ENCODE measurements around the gene DCLRE1B. TPM values are rescaled to one million over a fixed set of nuclear protein-coding genes. Genes with fewer than 3 reads are reported as not detected.

Gene DCLRE1B
- total and polyA plus RNA-seq, 5 donors from 2014 or later, result 2.2 to 7.0 (median 5.7) TPM

DNA sequence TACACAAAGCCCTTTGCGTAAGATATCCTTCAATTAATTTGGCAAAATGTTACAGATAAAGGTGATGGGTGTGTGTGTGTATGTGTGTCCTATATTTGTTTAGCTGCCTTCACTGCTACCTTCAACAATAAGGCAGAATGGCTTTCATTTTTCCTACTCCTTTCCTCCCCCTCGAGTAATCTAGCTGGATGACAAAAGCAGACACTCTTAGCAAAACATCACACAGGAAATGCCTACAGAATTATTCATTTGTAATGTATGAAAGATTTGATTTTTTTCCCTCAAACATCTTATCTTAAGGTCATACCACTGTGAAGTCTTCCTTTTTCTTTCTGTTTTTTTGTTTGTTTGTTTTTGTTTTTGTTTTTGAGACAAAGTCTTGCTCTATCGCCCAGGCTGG lies 44.2 kb upstream of the DCLRE1B start:
- Histone ChIP-seq H3K27ac (ENCODE audit: insufficient read depth, low read length, poor library complexity, severe bottlenecking) (no peak overlapping the region), H3K27me3 (ENCODE audit: control insufficient read depth, insufficient read depth, low read length) (no peaks in the 10 kb centered on the region), H3K36me3 (ENCODE audit: control insufficient read depth, insufficient read depth, low read length) (peaks cover 39% of the 10 kb centered on the region), H3K9me3 (ENCODE audit: control insufficient read depth in 2 of 2, low read length in 2 of 2) (no peaks in the 10 kb centered on the region), H3K4me3 (ENCODE audit: low read depth, low read length) (no peak overlapping the region), H3K4me1 (ENCODE audit: control insufficient read depth, insufficient read depth, low read length, poor library complexity, severe bottlenecking) (peaks cover 26% of the 10 kb centered on the region)
- DNase-seq (no peak), ATAC-seq (ENCODE audit: low read depth in 2 of 2) (no peak)
- peak overlapping the region in 1 of 4 donors; percentile 57 for H3K4me3 Mint-ChIP-seq
- peaks cover 29% of the 10 kb centered on the region for H3K36me3 Mint-ChIP-seq
- peak overlapping the region; percentile 24 to 50 (median 43) for H3K27ac Mint-ChIP-seq
- peaks cover 41 to 61% (median 50%) of the 10 kb centered on the region in 4 donors for H3K4me1 Mint-ChIP-seq
- no peaks in the 10 kb centered on the region for H3K9me3 Mint-ChIP-seq
- H3K27me3 Mint-ChIP-seq, result no peaks in the 10 kb centered on the region

DNA sequence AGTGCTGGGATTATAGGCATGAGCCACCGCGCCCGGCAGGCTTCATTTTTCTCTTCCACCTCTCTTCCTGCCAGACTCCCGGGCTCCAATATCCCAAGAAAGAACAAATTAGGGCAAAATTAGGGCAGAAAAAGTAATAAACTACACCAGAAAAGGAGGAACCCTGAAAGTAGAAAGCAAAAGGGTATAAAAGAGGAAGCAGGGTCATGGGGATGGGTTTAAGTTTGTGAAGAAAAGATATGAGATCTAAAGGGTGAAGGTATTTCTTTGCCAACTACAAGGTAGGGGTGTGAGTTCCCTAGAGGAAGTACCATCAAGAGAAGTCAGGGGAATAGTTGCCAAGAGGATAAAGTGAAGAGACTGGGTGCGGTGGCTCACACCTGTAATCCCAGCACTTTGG lies 43.5 kb upstream of the DCLRE1B start:
- no peaks in the 10 kb centered on the region for H3K9me3 Mint-ChIP-seq
- no peaks in the 10 kb centered on the region for H3K27me3 Mint-ChIP-seq
- no peaks in the 10 kb centered on the region for H3K27me3 ChIP-seq (ENCODE audit: control insufficient read depth, insufficient read depth, low read length)
- H3K4me1 Mint-ChIP-seq, result peaks cover 42 to 64% (median 51%) of the 10 kb centered on the region in 4 donors
- ATAC-seq (ENCODE audit: low read depth in 2 of 2) (no peak), DNase-seq (no peak)
- peak overlapping the region in 1 of 4 donors; percentile 61 for H3K4me3 Mint-ChIP-seq
- H3K27ac ChIP-seq (ENCODE audit: insufficient read depth, low read length, poor library complexity, severe bottlenecking), result no peak overlapping the region
- H3K4me3 ChIP-seq (ENCODE audit: low read depth, low read length), result no peak overlapping the region
- H3K36me3 ChIP-seq (ENCODE audit: control insufficient read depth, insufficient read depth, low read length), result peaks cover 31% of the 10 kb centered on the region
- H3K4me1 ChIP-seq (ENCODE audit: control insufficient read depth, insufficient read depth, low read length, poor library complexity, severe bottlenecking), result peaks cover 26% of the 10 kb centered on the region
- peak overlapping the region in 1 of 3 donors; percentile 84 for H3K27ac Mint-ChIP-seq
- no peaks in the 10 kb centered on the region for H3K9me3 ChIP-seq (ENCODE audit: control insufficient read depth in 2 of 2, low read length in 2 of 2)
- H3K36me3 Mint-ChIP-seq, result peaks cover 22% of the 10 kb centered on the region

DNA sequence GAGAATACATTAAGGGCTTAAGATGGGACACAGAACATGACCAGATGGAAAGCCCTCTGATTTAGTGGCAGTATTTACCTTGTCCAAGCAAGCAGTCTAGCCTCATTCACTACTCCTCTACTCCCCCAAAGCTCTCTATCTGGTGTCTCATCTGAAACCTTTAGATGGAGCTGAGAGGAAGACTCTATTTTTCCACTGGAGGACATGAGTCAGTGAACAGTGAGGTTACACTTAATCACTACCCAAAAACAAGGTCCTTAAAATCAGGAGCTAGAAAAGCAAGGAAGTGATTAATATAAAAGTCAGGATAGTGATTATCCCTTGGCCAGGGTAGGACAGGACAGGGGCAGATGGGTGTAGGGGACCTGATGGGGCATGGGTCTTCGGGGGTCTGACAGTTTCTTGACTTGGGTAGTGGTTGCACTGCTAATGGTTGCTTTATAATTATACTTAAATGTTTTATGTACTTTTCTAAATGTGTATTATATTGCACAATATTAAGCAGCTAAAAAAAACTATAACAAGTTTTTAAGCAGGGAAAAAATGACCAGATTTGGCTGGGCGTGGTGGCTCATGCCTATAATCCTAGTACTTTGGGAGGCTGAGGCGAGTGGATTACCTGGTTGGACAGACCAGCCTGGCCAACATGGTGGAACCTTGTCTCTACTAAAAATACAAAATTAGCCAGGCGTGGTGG lies 36.6 kb upstream of the DCLRE1B start:
- no peaks in the 10 kb centered on the region for H3K27me3 Mint-ChIP-seq
- peaks cover 38 to 80% (median 60%) of the 10 kb centered on the region in 4 donors for H3K4me1 Mint-ChIP-seq
- Histone ChIP-seq H3K4me3 (ENCODE audit: low read depth, low read length) (peak overlapping the region; percentile 96), H3K4me1 (ENCODE audit: control insufficient read depth, insufficient read depth, low read length, poor library complexity, severe bottlenecking) (peaks cover 72% of the 10 kb centered on the region), H3K27me3 (ENCODE audit: control insufficient read depth, insufficient read depth, low read length) (no peaks in the 10 kb centered on the region), H3K27ac (ENCODE audit: insufficient read depth, low read length, poor library complexity, severe bottlenecking) (peak overlapping the region; percentile 29), H3K36me3 (ENCODE audit: control insufficient read depth, insufficient read depth, low read length) (peaks cover 8% of the 10 kb centered on the region), H3K9me3 (ENCODE audit: control insufficient read depth in 2 of 2, low read length in 2 of 2) (no peaks in the 10 kb centered on the region)
- ATAC-seq (ENCODE audit: low read depth in 2 of 2) (no peak), DNase-seq (no peak)
- H3K27ac Mint-ChIP-seq, result peak overlapping the region; percentile 71 to 96 (median 91)
- peaks cover 0 to 2% (median 0%) of the 10 kb centered on the region in 7 donors for H3K9me3 Mint-ChIP-seq
- peaks cover 9% of the 10 kb centered on the region for H3K36me3 Mint-ChIP-seq
- H3K4me3 Mint-ChIP-seq, result peak overlapping the region; percentile 87 to 93 (median 90)

DNA sequence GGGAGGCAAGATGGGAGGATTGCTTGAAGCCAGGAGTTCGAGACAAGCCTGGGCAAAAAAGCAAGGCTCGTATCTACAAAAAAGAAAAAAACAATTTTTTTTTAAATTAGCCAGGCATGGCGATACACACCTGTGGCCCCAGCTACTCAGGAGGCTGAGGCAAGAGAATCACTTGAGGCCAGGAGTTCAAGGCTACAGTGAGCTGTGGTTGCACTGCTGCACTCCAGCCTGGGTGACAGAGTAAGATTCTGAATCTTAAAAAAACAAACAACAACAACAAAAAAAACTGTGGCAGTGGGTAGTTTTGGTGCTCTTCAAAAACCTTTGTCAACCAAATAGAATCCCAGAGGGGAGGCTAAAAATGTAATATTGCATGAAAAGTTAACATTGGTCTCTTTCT lies 34.3 kb upstream of the DCLRE1B start:
- Mint-ChIP-seq H3K36me3 (peaks cover 9% of the 10 kb centered on the region), H3K9me3 (peaks cover 0 to 2% (median 0%) of the 10 kb centered on the region in 7 donors), H3K4me1 (peaks cover 40 to 80% (median 64%) of the 10 kb centered on the region in 4 donors), H3K27me3 (no peaks in the 10 kb centered on the region), H3K27ac (peak overlapping the region; percentile 69 to 96 (median 91)), H3K4me3 (peak overlapping the region; percentile 87 to 93 (median 90))
- no peak for ATAC-seq (ENCODE audit: low read depth in 2 of 2)
- Histone ChIP-seq H3K27ac (ENCODE audit: insufficient read depth, low read length, poor library complexity, severe bottlenecking) (peak overlapping the region; percentile 94), H3K4me3 (ENCODE audit: low read depth, low read length) (peak overlapping the region; percentile 96), H3K4me1 (ENCODE audit: control insufficient read depth, insufficient read depth, low read length, poor library complexity, severe bottlenecking) (peaks cover 85% of the 10 kb centered on the region), H3K27me3 (ENCODE audit: control insufficient read depth, insufficient read depth, low read length) (no peaks in the 10 kb centered on the region), H3K9me3 (ENCODE audit: control insufficient read depth in 2 of 2, low read length in 2 of 2) (no peaks in the 10 kb centered on the region), H3K36me3 (ENCODE audit: control insufficient read depth, insufficient read depth, low read length) (peaks cover 4% of the 10 kb centered on the region)
- DNase-seq, result peak in 1 of 3 donors; percentile 54

DNA sequence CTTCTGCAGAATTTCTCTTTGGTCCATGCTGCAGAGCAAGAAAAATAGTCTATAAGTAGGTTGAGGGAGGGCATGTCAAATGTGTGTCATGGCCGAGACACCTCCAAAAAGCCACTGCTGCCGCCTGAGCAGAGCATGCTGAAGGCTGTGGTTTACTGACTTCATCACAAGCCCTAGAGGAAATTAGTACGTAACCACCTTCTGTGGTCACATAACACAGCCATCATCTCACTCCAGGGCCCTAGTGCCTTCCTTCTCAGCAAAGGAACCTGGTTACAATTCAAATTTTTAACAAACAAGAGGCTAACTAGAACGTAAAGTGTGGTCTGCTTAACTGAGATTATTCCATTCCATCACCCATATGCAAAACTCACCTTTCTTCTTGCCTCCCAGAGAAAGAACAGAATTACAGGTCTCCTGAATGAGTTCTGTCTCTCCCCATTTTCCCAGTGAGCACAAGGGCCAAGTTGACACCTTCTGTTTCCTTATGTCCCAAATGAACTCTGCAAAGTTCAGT lies 33.5 kb upstream of the DCLRE1B start, which contains the start of gene PTPN22:
PTPN22 (minus strand) TSS at position 116 of the 517 bp plus-strand sequence.
- Histone ChIP-seq H3K27ac (ENCODE audit: insufficient read depth, low read length, poor library complexity, severe bottlenecking) (peak within 1 kb of the TSS; percentile 94), H3K9me3 (ENCODE audit: control insufficient read depth in 2 of 2, low read length in 2 of 2) (no peaks in the 10 kb centered on the region), H3K36me3 (ENCODE audit: control insufficient read depth, insufficient read depth, low read length) (peaks cover 4% of the 10 kb centered on the region), H3K27me3 (ENCODE audit: control insufficient read depth, insufficient read depth, low read length) (no peaks in the 10 kb centered on the region), H3K4me1 (ENCODE audit: control insufficient read depth, insufficient read depth, low read length, poor library complexity, severe bottlenecking) (peaks cover 85% of the 10 kb centered on the region), H3K4me3 (ENCODE audit: low read depth, low read length) (peak within 1 kb of the TSS; percentile 96)
- DNase-seq (peak; percentile 72 to 95 (median 90)), ATAC-seq (ENCODE audit: low read depth in 2 of 2) (peak; percentile 99)
- peaks cover 9% of the 10 kb centered on the region for H3K36me3 Mint-ChIP-seq
- peaks cover 0 to 2% (median 0%) of the 10 kb centered on the region in 7 donors for H3K9me3 Mint-ChIP-seq
- peak within 1 kb of the TSS; percentile 96 to 97 (median 96) for H3K27ac Mint-ChIP-seq
- peaks cover 40 to 74% (median 63%) of the 10 kb centered on the region in 4 donors for H3K4me1 Mint-ChIP-seq
- H3K27me3 Mint-ChIP-seq, result no peaks in the 10 kb centered on the region
- H3K4me3 Mint-ChIP-seq, result peak within 1 kb of the TSS; percentile 87 to 93 (median 90)

DNA sequence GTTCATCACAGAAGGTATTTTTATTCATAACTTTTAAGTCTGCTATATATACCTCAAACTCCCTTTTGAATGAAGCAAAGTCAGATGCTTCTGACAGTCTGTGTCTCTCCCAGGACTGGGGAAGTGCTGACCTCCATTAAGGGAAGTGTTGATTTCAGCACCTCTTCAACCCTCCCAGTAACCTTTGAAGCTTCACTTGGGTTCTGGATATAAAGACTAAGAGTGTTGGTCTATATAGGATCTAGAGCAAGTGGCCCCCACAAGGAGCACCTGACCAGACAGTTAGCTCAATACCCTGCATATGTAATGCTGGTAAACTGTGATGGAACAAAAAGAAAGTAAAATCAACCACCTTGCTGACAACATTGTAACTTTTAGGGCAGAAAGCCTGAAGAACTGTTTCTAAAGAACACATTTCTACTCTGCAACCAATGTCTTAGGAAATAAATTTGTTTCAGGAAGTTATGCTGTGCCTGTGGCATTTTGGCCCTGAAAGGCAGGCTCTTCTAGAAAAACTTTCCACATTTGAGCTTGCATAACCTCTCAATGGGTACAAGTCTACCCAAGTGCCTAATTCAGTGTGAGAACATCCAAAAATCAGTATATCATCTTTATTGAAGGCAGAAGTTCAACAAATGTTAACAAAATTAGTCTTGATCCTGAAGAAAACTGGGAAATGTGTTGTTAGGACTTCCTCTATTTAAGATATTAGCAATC lies 32.7 kb upstream of the DCLRE1B start:
- ATAC-seq (ENCODE audit: low read depth in 2 of 2), result no peak
- Histone ChIP-seq H3K36me3 (ENCODE audit: control insufficient read depth, insufficient read depth, low read length) (peaks cover 2% of the 10 kb centered on the region), H3K4me1 (ENCODE audit: control insufficient read depth, insufficient read depth, low read length, poor library complexity, severe bottlenecking) (peaks cover 78% of the 10 kb centered on the region), H3K27ac (ENCODE audit: insufficient read depth, low read length, poor library complexity, severe bottlenecking) (peak overlapping the region; percentile 94), H3K9me3 (ENCODE audit: control insufficient read depth in 2 of 2, low read length in 2 of 2) (no peaks in the 10 kb centered on the region), H3K27me3 (ENCODE audit: control insufficient read depth, insufficient read depth, low read length) (no peaks in the 10 kb centered on the region), H3K4me3 (ENCODE audit: low read depth, low read length) (peak overlapping the region; percentile 96)
- peak in 2 of 3 donors; percentile 34 to 54 for DNase-seq
- peak overlapping the region; percentile 96 to 97 (median 96) for H3K27ac Mint-ChIP-seq
- peaks cover 0 to 2% (median 0%) of the 10 kb centered on the region in 7 donors for H3K9me3 Mint-ChIP-seq
- H3K36me3 Mint-ChIP-seq, result peaks cover 9% of the 10 kb centered on the region
- peak overlapping the region; percentile 83 to 92 (median 88) for H3K4me3 Mint-ChIP-seq
- no peaks in the 10 kb centered on the region for H3K27me3 Mint-ChIP-seq
- peaks cover 43 to 70% (median 59%) of the 10 kb centered on the region in 4 donors for H3K4me1 Mint-ChIP-seq

DNA sequence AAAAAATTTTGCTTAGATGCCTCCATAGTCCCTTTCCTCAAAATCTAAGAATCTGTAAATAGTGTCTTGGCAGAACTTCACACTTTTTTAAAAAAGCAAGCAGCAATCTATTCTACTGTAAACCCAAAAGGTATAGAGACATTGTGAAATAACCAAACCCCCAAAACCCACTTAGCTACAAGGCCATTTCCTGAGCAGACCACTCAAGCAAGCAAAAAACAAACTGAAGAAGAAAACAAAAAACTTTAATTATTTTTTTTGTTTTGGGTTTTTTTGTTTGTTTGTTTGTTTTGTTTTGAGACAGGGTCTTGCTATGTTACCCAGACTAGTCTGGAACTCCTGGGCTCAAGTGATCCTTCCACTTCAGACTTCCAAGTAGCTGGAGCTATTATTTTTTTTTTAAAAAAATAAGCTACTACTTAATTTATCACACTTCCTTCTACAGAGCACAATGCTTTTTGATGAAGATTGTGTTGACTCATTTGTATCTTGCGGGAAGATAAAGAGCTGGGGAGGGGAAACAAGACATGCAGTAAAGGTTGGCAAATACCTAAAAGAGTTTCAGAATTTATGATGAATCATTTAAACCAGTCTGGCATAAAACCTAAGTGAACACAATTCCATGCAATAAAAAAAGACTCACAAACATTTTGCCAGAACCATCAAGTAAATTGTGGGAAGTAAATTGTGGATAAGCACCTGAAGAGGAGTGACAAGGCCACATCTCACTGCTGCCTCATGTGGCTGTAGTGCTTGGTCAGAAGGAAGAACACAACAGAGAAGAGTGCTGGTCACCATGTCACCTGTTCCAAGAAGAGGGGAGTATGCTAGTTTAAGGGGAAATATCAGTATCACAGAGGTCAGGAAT lies 30.9 kb upstream of the DCLRE1B start:
- Mint-ChIP-seq H3K9me3 (no peaks in the 10 kb centered on the region), H3K27ac (peak overlapping the region; percentile 4 to 74 (median 33)), H3K36me3 (peaks cover 4% of the 10 kb centered on the region), H3K27me3 (no peaks in the 10 kb centered on the region), H3K4me1 (peaks cover 47 to 67% (median 52%) of the 10 kb centered on the region in 4 donors), H3K4me3 (peak overlapping the region in 2 of 4 donors; percentile 27 to 55)
- Histone ChIP-seq H3K4me3 (ENCODE audit: low read depth, low read length) (peak overlapping the region; percentile 10), H3K27me3 (ENCODE audit: control insufficient read depth, insufficient read depth, low read length) (no peaks in the 10 kb centered on the region), H3K4me1 (ENCODE audit: control insufficient read depth, insufficient read depth, low read length, poor library complexity, severe bottlenecking) (peaks cover 66% of the 10 kb centered on the region), H3K36me3 (ENCODE audit: control insufficient read depth, insufficient read depth, low read length) (no peaks in the 10 kb centered on the region), H3K27ac (ENCODE audit: insufficient read depth, low read length, poor library complexity, severe bottlenecking) (peak overlapping the region; percentile 52), H3K9me3 (ENCODE audit: control insufficient read depth in 2 of 2, low read length in 2 of 2) (no peaks in the 10 kb centered on the region)
- peak in 2 of 3 donors; percentile 40 to 71 for DNase-seq
- ATAC-seq (ENCODE audit: low read depth in 2 of 2), result peak; percentile 25 to 30
